Neural progenitor cell (in vitro differentiated cells): Measurements from ENCODE around the gene MAJIN.

Experiments used
- CTCF ChIP-seq: fragments of 200-600 bp; sonication (generic); IDR thresholded peaks from 2 replicates; pipeline ENCODE4 v1.5.1; 2017; ENCODE audit warnings: antibody characterized with exemption, mild to moderate bottlenecking
- EZH2phosphoT487 ChIP-seq: fragments of 200-600 bp; sonication (generic); IDR thresholded peaks from 2 replicates; pipeline ENCODE4 v1.6.1; 2017; ENCODE audit warnings: antibody characterized with exemption

- TF ChIP-seq EZH2phosphoT487 (no peak), CTCF (no peak)
Measured at GRCh38 chr11:64999478-64999877, 27.6 kb upstream of the MAJIN start.
